Duodenal mucosa (tissue), 2 donors: ENCODE results near the gene NYAP2.

Source experiments
- H3K27ac ChIP-seq: one replicate; pipeline ENCODE4 v1.7.0; 2013; ENCODE audit warnings: low read depth, low read length
- H3K27me3 ChIP-seq, 2 donors: one replicate each; pipeline ENCODE4 v1.7.0; 2013; ENCODE audit warnings: low read length in 2 of 2, control low read depth in 1 of 2; ENCODE audit not compliant: insufficient read depth in 2 of 2, control insufficient read depth in 1 of 2
- H3K36me3 ChIP-seq, 2 donors: one replicate each; pipeline ENCODE4 v1.7.0; 2013; ENCODE audit warnings: low read length in 2 of 2, control low read depth in 1 of 2; ENCODE audit not compliant: insufficient read depth in 2 of 2, control insufficient read depth in 1 of 2
- H3K4me1 ChIP-seq, 2 donors: one replicate each; pipeline ENCODE4 v1.7.0; 2013; ENCODE audit warnings: low read length in 2 of 2, control low read depth in 1 of 2; ENCODE audit not compliant: insufficient read depth in 2 of 2, control insufficient read depth in 1 of 2
- H3K4me3 ChIP-seq, 2 donors: one replicate each; pipeline ENCODE4 v1.7.0; 2013; ENCODE audit warnings: low read length in 2 of 2, low read depth in 1 of 2
- H3K9ac ChIP-seq, 2 donors: one replicate each; pipeline ENCODE4 v1.7.0; 2013; ENCODE audit warnings: low read length in 2 of 2, low read depth in 1 of 2
- H3K9me3 ChIP-seq, 2 donors: one replicate each; pipeline ENCODE4 v1.7.0; 2013; ENCODE audit warnings: low read length in 2 of 2, control low read depth in 1 of 2; ENCODE audit not compliant: control insufficient read depth in 1 of 2

NYAP2 gene

GRCh38 chr2:225471482-225471881 lies 72.0 kb downstream of the NYAP2 start:
- no peaks in the 10 kb centered on the region for H3K36me3 ChIP-seq
- H3K27me3 ChIP-seq, result no peaks in the 10 kb centered on the region
- no peak overlapping the region for H3K9ac ChIP-seq
- H3K4me3 ChIP-seq, result no peak overlapping the region
- no peak overlapping the region for H3K27ac ChIP-seq
- H3K4me1 ChIP-seq, result peaks cover 20 to 42% of the 10 kb centered on the region in 2 donors
- H3K9me3 ChIP-seq, result no peaks in the 10 kb centered on the region

- no peaks in the 10 kb centered on the region for H3K27me3 ChIP-seq
- no peak overlapping the region for H3K9ac ChIP-seq
- no peaks in the 10 kb centered on the region for H3K9me3 ChIP-seq
- peaks cover 14 to 35% of the 10 kb centered on the region in 2 donors for H3K4me1 ChIP-seq
- no peak overlapping the region for H3K4me3 ChIP-seq
- no peak overlapping the region for H3K27ac ChIP-seq
- H3K36me3 ChIP-seq, result no peaks in the 10 kb centered on the region
Measured at GRCh38 chr2:225472161-225472560, 72.7 kb downstream of the NYAP2 start.

- H3K27me3 ChIP-seq, result no peaks in the 10 kb centered on the region
- H3K4me3 ChIP-seq, result no peak overlapping the region
- H3K4me1 ChIP-seq, result peaks cover 0 to 8% of the 10 kb centered on the region in 2 donors
- no peaks in the 10 kb centered on the region for H3K9me3 ChIP-seq
- H3K27ac ChIP-seq, result no peak overlapping the region
- H3K36me3 ChIP-seq, result no peaks in the 10 kb centered on the region
- H3K9ac ChIP-seq, result no peak overlapping the region
Measured at GRCh38 chr2:225479386-225479785, 79.9 kb downstream of the NYAP2 start.

DNA sequence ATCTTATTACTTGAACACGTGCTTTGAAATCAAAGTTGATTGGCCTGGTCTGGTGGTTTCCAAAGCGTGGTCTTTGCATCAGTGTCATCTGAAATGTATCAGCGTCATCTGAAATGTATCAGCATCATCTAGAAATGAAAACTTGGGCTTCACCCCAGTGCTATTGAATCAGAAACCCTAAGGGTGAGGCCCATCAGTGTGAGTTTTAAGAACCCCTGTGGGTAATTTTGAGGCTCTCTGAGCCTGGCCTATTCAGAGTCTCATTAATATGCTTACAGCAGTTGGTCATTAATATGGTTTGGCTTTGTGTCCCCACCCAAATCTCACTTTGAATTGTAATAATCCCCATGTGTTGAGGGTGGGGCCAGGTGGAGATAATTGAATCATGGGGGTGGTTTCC lies 85.2 kb downstream of the NYAP2 start:
- H3K27ac ChIP-seq, result no peak overlapping the region
- no peaks in the 10 kb centered on the region for H3K9me3 ChIP-seq
- H3K27me3 ChIP-seq, result no peaks in the 10 kb centered on the region
- no peak overlapping the region for H3K9ac ChIP-seq
- no peaks in the 10 kb centered on the region for H3K36me3 ChIP-seq
- H3K4me1 ChIP-seq, result no peaks in the 10 kb centered on the region
- no peak overlapping the region for H3K4me3 ChIP-seq

- no peak overlapping the region for H3K9ac ChIP-seq
- H3K36me3 ChIP-seq, result no peaks in the 10 kb centered on the region
- no peak overlapping the region for H3K4me3 ChIP-seq
- H3K27me3 ChIP-seq, result no peaks in the 10 kb centered on the region
- H3K4me1 ChIP-seq, result no peaks in the 10 kb centered on the region
- no peaks in the 10 kb centered on the region for H3K9me3 ChIP-seq
- H3K27ac ChIP-seq, result no peak overlapping the region
Measured at GRCh38 chr2:225486236-225486635, 86.7 kb downstream of the NYAP2 start.

DNA sequence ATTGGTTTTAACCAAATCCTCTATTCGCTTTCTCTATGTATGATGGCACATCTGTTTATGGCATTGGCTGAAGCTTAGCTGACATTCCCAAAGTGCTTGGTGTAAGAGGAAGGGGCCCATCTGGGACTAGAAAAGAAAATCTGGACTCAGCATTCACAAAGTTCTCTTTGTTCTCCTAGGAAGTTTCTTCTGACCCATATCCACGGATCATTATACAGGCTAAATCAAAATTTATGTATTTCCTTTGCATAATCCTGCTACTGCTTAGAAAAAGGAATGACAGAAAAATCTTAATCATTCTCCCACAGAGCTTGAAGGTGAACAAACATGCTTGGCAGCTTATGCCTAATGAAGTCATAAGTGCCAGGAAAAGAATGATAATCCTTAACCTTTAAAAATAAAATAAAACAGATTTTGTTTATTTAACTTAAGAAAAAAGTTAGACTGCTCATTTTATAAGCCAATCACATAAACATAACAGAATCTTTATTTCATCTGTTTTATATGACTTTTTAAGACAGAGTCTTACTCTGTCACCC lies 88.4 kb downstream of the NYAP2 start:
- Histone ChIP-seq H3K9ac (no peak overlapping the region), H3K4me3 (no peak overlapping the region), H3K9me3 (no peaks in the 10 kb centered on the region), H3K4me1 (no peaks in the 10 kb centered on the region), H3K36me3 (no peaks in the 10 kb centered on the region), H3K27me3 (no peaks in the 10 kb centered on the region), H3K27ac (no peak overlapping the region)

DNA sequence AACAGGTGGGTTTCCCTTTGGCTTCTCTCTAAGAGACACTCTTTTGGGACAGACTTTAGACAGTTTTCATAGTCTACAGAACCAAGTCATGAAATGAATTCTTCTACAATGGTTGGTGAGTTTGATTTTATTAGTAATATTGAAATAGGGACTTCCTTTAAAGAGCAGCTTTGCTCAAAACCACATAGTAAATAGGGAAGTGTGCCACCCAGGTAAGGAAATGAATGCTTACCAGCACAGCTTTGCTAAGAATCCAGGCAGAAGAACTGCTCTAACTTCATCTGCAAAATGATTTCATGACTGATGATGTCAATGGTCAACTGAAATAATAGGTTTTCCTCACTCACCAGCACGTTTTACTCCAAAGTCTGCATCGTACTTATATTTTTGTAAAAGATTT lies 89.2 kb downstream of the NYAP2 start:
- H3K9me3 ChIP-seq, result no peaks in the 10 kb centered on the region
- H3K4me1 ChIP-seq, result no peaks in the 10 kb centered on the region
- no peak overlapping the region for H3K9ac ChIP-seq
- H3K36me3 ChIP-seq, result no peaks in the 10 kb centered on the region
- H3K4me3 ChIP-seq, result no peak overlapping the region
- H3K27me3 ChIP-seq, result no peaks in the 10 kb centered on the region
- no peak overlapping the region for H3K27ac ChIP-seq

DNA sequence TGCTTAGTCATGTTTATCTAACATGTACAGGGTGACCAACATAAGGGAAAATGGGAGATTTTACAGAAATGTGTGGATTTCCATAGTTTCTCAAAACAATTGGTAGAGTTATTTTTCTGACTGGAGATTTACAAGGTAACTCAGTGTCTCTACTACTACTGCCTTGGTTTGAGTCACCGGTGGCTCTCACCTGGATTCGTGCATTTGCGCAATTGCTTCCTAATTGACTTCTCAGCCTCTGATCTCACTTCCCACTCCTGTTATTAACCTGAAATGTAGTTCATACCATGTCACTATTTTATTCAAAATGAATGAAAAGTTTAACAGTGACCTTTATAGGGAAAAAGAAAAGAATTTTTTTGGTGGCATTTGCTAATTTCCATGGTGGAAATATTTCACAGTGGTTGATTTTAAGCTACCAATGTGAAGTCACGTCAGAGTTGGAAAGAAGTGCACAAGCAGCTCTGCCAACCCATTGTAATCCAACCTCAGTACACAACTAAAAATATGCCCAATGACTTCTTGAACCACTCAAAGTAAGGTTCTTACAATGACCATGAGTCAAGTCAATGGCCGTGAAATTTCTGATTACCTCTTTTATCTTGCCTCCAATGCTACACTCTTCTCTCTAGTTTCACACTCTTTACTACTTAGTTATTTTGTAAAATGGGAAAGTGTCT lies 94.0 kb downstream of the NYAP2 start:
- Histone ChIP-seq H3K4me3 (no peak overlapping the region), H3K4me1 (no peaks in the 10 kb centered on the region), H3K36me3 (no peaks in the 10 kb centered on the region), H3K27ac (no peak overlapping the region), H3K27me3 (no peaks in the 10 kb centered on the region), H3K9ac (no peak overlapping the region), H3K9me3 (no peaks in the 10 kb centered on the region)

GRCh38 chr2:225494100-225494459 lies 94.6 kb downstream of the NYAP2 start:
- Histone ChIP-seq H3K9me3 (no peaks in the 10 kb centered on the region), H3K27me3 (no peaks in the 10 kb centered on the region), H3K4me3 (no peak overlapping the region), H3K4me1 (no peaks in the 10 kb centered on the region), H3K36me3 (no peaks in the 10 kb centered on the region), H3K9ac (no peak overlapping the region), H3K27ac (no peak overlapping the region)

DNA sequence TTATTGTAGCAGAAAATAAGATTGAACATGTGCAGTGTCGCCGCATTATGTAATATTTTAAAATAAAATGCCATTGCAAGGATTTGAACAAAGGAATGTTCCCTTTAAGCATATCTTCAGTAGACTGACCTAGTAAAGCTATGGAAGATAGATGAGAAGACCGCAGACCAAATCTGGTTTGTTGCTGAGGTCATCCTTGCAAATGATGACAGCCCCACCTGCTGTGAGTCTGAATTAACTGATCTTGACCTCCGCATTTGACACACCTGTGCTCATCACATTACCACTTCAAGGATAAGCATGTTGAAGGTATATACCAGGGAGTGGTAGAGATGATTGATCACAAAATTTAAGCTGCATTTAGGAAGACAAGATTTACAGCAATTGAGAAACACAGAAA lies 96.2 kb downstream of the NYAP2 start:
- H3K36me3 ChIP-seq, result no peaks in the 10 kb centered on the region
- H3K9ac ChIP-seq, result no peak overlapping the region
- no peak overlapping the region for H3K4me3 ChIP-seq
- no peaks in the 10 kb centered on the region for H3K27me3 ChIP-seq
- H3K4me1 ChIP-seq, result no peaks in the 10 kb centered on the region
- no peaks in the 10 kb centered on the region for H3K9me3 ChIP-seq
- no peak overlapping the region for H3K27ac ChIP-seq
